ENCODE results near the gene GSTA2.
A peak's percentile ranks its signal among the peaks of the same experiment; 100 is the strongest.
"Not testable (repeated sequence)": the region's sequence is repeated elsewhere in the genome, so short reads cannot be mapped to it uniquely, and the experiment has no call there.

GSTA2 gene

GRCh38 chr6:52726193-52726542 lies 37.1 kb downstream of the GSTA2 start:
- no peak for DNase-seq (ENCODE audit: low spot score)

GRCh38 chr6:52725535-52726192 lies 37.6 kb downstream of the GSTA2 start:
- no peak for DNase-seq (ENCODE audit: low spot score)

GRCh38 chr6:52725143-52725534 lies 38.1 kb downstream of the GSTA2 start:
- DNase-seq (ENCODE audit: low spot score): no peak

GRCh38 chr6:52724406-52725121 lies 38.7 kb downstream of the GSTA2 start:
- DNase-seq (ENCODE audit: low spot score): peak; percentile 39

GRCh38 chr6:52724042-52724405 lies 39.3 kb downstream of the GSTA2 start:
- no peak for DNase-seq (ENCODE audit: low spot score)

GRCh38 chr6:52720321-52720720 lies 43.0 kb downstream of the GSTA2 start:
- DNase-seq (ENCODE audit: low spot score): no peak

GRCh38 chr6:52718550-52718949 lies 44.7 kb downstream of the GSTA2 start:
- DNase-seq (ENCODE audit: low spot score): no peak

GRCh38 chr6:52714761-52715160 lies 48.5 kb downstream of the GSTA2 start:
- DNase-seq (ENCODE audit: low spot score): not testable (repeated sequence)

GRCh38 chr6:52712136-52712535 lies 51.1 kb downstream of the GSTA2 start:
- DNase-seq (ENCODE audit: low spot score): no peak

- no peak for DNase-seq (ENCODE audit: low spot score)
Measured at GRCh38 chr6:52707963-52708680, 55.2 kb downstream of the GSTA2 start.

GRCh38 chr6:52706001-52706400 lies 57.3 kb downstream of the GSTA2 start:
- DNase-seq (ENCODE audit: low spot score): no peak

- DNase-seq (ENCODE audit: low spot score): not testable (repeated sequence)
Measured at GRCh38 chr6:52704781-52705502, 58.3 kb downstream of the GSTA2 start.

GRCh38 chr6:52704060-52704459 lies 59.2 kb downstream of the GSTA2 start:
- DNase-seq (ENCODE audit: low spot score): no peak

Measured in SK-N-DZ (cell line).